Activated CD8-positive, alpha-beta memory T cell treated with anti-CD3 and anti-CD28 coated beads for 36 hours (primary cell): Measurements from ENCODE around the gene PSMB9. TPM values are rescaled to one million over a fixed set of nuclear protein-coding genes. Genes with fewer than 3 reads are reported as not detected.
"Not testable (repeated sequence)": the region's sequence is repeated elsewhere in the genome, so short reads cannot be mapped to it uniquely, and the experiment has no call there.

Source experiments
- CTCF ChIA-PET: fragments of 350-600 bp; sonication (Branson Sonifier 250); formaldehyde crosslinking; loops from one replicate; lab custom pipeline; 2021; ENCODE audit warnings: antibody characterized with exemption; lab: Charles Lee
- POLR2A ChIA-PET: fragments of 350-600 bp; sonication (Branson Sonifier 250); formaldehyde crosslinking; loops from one replicate; lab custom pipeline; 2021; ENCODE audit warnings: antibody characterized with exemption; lab: Charles Lee
- total RNA-seq, 2 experiments: library from RNA; stranded (reverse); gene quantifications; one replicate each; pipeline ENCODE4 v1.2.3, GENCODE V29; 2021

Gene PSMB9
- total RNA-seq = 100 to 1,000 TPM; 206 to 207 TPM

GRCh38 chr6:32853541-32854375 lies at the start of gene PSMB9, which contains the start of gene TAP1:
Gene PSMB9 (plus strand): TSS chr6:32854192. CDS start chr6:32854230, 38 bp downstream.
Gene TAP1 (minus strand): TSS chr6:32853704. CDS start chr6:32853636, 68 bp downstream.
- ChIA-PET POLR2A (interaction anchor here (0.7 to 4.0 kb wide), 8 partner anchors 8 to 453 kb away, joined by 3 to 75 read pairs (median 10); partner anchors contain the start of genes HLA-DMA, PSMB8 and TAP2), CTCF (interaction anchor here (1.0 to 8.1 kb wide), 8 partner anchors 12 to 129 kb away, joined by 3 to 146 read pairs (median 4); partner anchors contain the start of genes PSMB8 and TAP2)

DNA sequence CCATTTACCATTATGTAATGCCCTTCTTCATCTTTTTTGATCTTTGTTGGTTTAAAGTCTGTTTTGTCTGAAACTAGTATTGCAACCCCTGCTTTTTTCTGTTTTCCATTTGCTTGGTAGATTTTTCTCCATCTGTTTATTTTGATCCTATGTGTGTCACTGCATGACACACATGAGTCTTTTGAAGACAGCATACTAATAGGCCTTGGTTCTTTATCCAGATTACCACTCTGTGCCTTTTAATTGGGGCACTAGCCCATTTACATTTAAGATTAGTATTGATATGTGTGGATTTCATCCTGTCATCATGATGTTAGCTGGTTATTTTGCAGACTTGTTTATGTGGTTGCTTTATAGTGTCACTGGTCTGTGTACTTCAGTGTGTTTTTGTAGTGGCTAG lies 48.6 kb upstream of the PSMB9 start:
- CTCF ChIA-PET = not testable (repeated sequence)

DNA sequence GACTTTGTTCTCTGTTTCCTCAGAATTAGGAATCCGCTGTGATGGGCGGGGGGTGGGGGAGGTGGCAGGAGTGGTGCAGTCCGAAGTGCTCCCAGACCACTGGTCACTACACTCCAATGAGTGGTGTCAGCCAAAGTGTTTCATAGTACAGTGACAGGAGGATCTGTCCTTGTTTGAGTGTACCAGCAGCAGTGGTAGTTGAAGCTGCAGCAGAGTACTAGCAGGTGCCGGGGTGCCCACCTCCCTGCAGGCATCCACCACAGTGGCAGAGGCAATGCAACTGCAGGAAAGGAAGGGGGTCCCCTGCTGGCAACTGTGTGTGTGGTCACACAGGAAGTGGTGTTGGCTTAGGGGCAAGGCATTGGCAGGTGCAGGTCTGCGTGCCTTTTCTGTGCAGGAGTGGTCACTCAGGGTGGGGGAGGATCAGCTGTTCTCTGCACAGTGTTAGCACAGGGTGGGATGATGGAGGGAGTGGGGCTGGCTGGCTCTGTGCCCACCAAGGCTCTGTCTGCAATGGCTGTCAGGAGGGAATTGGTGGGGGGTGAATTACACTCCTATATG lies 46.9 kb upstream of the PSMB9 start:
- POLR2A ChIA-PET = no interaction called here

More for the DNA sequence above, 48.6 kb upstream of the PSMB9 start:
- POLR2A ChIA-PET = not testable (repeated sequence)

DNA sequence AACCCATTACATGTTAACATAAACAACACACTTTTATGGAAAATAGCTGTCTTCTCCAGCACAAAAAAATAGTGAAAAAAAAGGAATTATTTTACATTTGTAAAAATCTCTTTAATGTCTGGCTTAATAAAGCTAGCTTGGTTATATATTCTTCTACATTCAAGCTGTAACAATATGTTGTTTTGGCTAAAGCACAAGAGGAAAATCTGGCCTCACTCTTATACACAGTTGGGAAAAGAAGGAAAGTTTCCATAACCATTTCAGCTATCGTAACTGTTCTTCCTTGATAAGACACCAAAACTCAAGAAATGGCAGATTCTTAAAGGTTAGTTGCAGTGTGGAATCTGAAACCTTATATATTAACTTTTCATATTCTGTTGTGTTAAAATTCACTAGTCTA lies 44.8 kb upstream of the PSMB9 start:
- POLR2A ChIA-PET = no interaction called here
- CTCF ChIA-PET = interaction anchor here (0.6 to 1.0 kb wide), 2 partner anchors 395 to 716 kb away, joined by 3 read pairs; no protein-coding TSS in a partner anchor

More for the DNA sequence above, 46.9 kb upstream of the PSMB9 start:
- CTCF ChIA-PET = interaction anchor here (1.4 to 1.5 kb wide), 2 partner anchors 61 to 394 kb away, joined by 3 read pairs; no protein-coding TSS in a partner anchor

DNA sequence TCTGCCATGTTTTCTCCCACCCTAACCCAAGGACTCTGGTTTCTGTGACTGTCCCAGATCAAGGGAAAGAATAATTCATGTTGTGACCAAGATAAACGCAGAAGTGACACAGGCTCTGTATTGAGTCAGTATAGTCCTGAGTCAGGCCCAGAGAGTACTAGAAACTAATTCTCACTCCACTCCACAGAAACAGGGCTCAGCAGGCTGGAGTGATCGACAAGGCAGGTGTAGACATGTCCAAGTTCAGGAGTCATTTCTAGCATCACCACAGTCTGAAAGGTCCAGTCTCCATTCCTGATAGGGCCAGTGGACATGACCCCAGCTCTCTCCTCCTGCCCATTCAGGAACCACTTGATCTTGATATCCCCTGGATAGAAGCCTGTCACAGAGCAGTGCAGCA lies 39.8 kb upstream of the PSMB9 start:
- ChIA-PET CTCF (no interaction called here), POLR2A (interaction anchor here (0.6 kb wide), 1 partner anchor 63 kb away, joined by 4 read pairs; no protein-coding TSS in a partner anchor)

GRCh38 chr6:32815115-32815514 lies 38.9 kb upstream of the PSMB9 start:
- POLR2A ChIA-PET = interaction anchor here (0.6 kb wide), 1 partner anchor 62 kb away, joined by 4 read pairs; no protein-coding TSS in a partner anchor
- CTCF ChIA-PET = no interaction called here

- ChIA-PET POLR2A (no interaction called here), CTCF (no interaction called here)
These were observed 38.0 kb upstream of the PSMB9 start for GRCh38 chr6:32815996-32816395.

DNA sequence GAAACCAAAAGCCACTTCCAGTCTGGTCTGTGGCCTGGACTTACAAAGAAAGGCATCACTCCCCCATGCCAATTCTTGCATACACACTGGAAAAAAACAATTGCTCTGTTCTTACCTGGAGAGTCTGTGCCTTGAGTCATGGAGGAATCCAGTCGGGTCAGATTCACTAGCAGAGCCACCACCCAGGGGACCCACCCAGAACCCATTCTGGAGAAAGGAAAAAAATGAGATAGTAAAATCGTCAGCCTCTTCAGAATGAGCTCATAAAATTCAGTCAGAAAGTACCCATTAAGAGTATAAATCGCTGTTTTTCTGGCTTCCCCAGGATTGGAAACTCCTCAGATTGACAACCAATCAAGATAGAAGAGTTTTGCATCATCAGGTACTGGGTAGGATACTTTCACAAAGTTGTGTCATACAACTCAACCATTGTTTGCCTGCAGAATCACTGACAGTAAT lies 37.2 kb upstream of the PSMB9 start, which contains the start of gene HLA-DOB:
TSS of gene HLA-DOB (minus strand) at position 257 of the 459 bp plus-strand sequence. CDS start at position 206, 51 bp downstream.
- ChIA-PET CTCF (no interaction called here), POLR2A (no interaction called here)

DNA sequence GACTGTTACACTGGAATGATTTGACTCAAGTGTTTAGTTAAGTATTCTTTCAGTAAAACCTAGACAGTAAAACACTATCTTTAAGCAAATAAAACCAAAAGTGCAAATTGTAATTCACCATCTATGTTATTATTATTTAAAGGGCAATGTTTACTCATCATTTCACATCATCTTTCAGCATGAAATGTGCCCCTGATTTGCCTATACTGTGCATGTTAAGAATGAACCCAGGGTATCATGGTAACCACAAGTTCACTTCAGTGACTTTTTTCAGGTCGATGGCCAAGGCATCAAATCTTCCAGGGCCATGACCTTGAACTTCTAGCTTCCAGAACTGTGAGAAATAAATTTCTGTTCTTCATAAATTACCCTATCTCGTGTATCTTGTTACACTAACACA lies 35.1 kb upstream of the PSMB9 start:
- POLR2A ChIA-PET = no interaction called here
- CTCF ChIA-PET = no interaction called here

DNA sequence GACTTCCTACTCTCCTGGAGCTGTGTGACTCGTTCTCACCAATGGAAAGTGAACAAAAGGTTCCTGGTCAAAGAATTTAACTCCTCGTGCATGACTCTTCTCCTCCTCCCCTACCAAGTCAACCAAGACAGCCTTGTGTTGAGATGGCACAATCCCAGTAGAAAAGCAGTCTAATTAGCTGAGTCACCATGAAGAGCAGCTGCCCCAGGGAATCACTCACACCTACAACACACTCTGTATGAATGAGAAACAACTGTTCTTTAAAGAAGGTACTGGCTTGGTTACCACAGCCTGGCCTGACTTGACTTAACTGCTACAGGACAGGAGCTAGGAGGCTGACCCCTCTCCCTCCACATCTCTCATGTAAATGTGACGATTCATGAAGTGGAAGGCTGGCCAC lies 34.3 kb upstream of the PSMB9 start:
- POLR2A ChIA-PET = no interaction called here
- CTCF ChIA-PET = interaction anchor here (0.9 kb wide), 1 partner anchor 19 kb away, joined by 3 read pairs; the partner anchor contains the start of gene TAP2

DNA sequence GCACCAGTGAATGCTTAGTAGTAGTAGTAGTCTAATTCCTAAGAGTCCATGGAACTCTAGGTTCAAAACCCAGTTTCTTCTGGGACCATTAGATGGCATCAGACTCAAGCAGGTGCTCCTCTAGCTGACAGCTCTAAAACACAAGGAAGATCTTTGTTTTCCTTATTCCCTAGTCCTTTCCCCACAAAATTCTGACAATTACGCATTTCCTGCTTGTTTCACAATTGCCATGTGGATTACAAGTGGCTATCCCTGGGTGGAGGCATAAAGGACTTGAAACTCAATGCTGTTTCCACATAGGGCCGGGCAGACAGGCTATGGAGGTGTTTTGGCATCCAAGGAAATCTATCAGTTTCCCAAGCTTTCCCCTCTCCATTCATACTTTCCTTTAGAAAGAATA lies 28.0 kb upstream of the PSMB9 start:
- POLR2A ChIA-PET = no interaction called here
- CTCF ChIA-PET = interaction anchor here (0.8 to 1.8 kb wide), 2 partner anchors 12 to 42 kb away, joined by 3 to 8 read pairs; partner anchors contain the start of gene TAP2

- CTCF ChIA-PET = interaction anchor here (1.8 kb wide), 1 partner anchor 11 kb away, joined by 8 read pairs; the partner anchor contains the start of gene TAP2
- POLR2A ChIA-PET = interaction anchor here (0.9 kb wide), 1 partner anchor 17 kb away, joined by 3 read pairs; the partner anchor contains the start of gene PSMB8
These were observed 27.0 kb upstream of the PSMB9 start for GRCh38 chr6:32827025-32827424.

DNA sequence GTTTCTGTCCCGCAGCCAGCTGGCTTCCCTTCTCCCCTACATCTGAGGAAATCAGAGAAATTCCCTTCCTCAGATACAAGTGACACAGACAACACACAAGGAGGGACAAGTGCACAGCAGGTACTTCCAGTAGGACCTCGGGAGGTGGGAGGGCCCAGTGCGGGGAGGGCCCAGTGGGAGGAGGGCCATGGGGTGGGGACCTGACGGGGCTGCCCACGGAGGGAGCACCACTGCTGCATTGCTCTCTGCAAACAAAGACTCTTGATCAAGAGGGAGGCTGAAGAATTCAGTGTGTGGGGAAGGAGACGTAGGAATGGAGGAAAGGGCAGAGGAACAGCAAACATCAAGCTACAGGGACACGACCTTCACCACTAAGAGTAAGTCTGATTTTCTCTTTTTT lies 24.5 kb upstream of the PSMB9 start:
- ChIA-PET CTCF (no interaction called here), POLR2A (no interaction called here)

DNA sequence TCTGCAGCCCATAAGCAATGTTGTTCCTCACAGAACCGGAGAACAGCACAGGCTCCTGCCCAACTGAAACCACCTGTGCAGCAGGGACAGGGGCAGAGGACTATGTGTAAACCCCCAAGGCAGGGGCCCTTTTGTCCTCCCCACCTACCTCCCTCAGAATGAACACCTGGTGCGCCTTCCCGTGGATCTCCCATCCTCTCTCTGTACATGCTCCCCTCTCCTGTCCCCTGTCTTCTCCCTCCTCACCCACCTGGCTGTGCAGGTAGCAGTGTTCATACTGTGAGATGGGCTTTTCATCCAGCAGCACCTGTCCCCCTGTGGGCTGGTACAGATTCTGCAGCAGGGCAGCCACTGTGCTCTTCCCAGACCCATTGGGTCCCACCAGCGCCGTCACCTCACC lies 24.0 kb upstream of the PSMB9 start:
- ChIA-PET POLR2A (no interaction called here), CTCF (no interaction called here)

GRCh38 chr6:32830936-32831335 lies 23.1 kb upstream of the PSMB9 start:
- CTCF ChIA-PET = interaction anchor here (1.2 kb wide), 1 partner anchor 14 kb away, joined by 3 read pairs; no protein-coding TSS in a partner anchor
- POLR2A ChIA-PET = no interaction called here

DNA sequence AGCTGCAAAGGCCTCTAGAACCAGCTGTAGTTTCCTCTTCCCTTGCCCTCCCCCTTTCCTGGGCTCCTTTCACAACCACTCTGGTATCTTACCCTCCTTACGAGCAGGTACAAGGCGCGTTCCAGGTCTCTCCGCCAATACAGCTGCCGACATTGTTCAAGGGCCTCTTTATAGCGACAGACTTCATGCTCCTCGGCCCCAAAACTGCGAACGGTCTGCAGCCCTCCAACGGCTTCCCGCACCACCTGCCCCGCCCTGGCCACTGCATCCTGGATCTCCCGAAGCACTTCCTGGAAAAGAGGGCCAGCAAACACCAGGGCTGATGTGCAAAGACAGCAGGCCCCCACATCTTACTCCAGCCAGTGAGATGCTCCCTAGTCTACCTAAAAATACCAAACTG lies 21.5 kb upstream of the PSMB9 start:
- ChIA-PET POLR2A (no interaction called here), CTCF (no interaction called here)

DNA sequence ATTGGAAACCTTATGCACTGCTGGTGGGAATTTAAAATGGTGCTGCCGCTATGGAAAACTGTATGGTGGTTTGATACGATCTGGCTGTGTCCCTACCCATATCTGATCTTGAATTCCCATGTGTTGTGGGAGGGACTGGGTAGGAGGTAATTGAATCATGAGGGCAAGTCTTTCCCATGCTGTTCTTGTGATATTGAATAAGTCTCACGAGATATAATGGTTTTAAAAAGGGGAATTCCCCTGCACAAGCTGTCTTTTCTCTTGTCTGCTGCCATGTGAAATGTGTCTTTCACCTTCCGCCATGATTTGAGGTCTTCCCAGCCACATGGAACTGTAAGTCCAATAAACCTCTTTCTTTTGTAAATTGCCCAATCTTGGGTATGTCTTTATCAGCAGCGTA lies 20.3 kb upstream of the PSMB9 start:
- ChIA-PET POLR2A (no interaction called here), CTCF (interaction anchor here (0.9 kb wide), 1 partner anchor 134 kb away, joined by 3 read pairs; no protein-coding TSS in a partner anchor)

GRCh38 chr6:32835167-32835893 lies 18.7 kb upstream of the PSMB9 start:
- ChIA-PET POLR2A (interaction anchor here (0.7 kb wide), 1 partner anchor 60 kb away, joined by 5 read pairs; no protein-coding TSS in a partner anchor), CTCF (interaction anchor here (1.2 to 1.4 kb wide), 2 partner anchors 32 to 33 kb away, joined by 3 to 7 read pairs; no protein-coding TSS in a partner anchor)
